HCT116 (cell line): ENCODE data around the gene ATP8B4. TPM values are rescaled to one million over a fixed set of nuclear protein-coding genes. Genes with fewer than 3 reads are reported as not detected.
"Not testable (repeated sequence)": the region's sequence is repeated elsewhere in the genome, so short reads cannot be mapped to it uniquely, and the experiment has no call there.

ENCODE experiments used
- ATAC-seq: fragments of 200-7000 bp; cut with Tn5 transposase; 2 replicates; pipeline ENCODE4 v1.9.1; 2020; ENCODE audit warnings: mild to moderate bottlenecking, moderate library complexity
- BruUV-seq: library from RNA; stranded (reverse); fragments of 400-500 nt; replicated peaks from 2 replicates; lab custom pipeline; 2021; lab: Mats Ljungman, UMichigan
- CTCF ChIA-PET: fragments of 300-600 bp; sonication (Branson Sonifier 250); formaldehyde crosslinking; loops from one replicate; lab custom pipeline; 2021; ENCODE audit warnings: antibody characterized with exemption; lab: Charles Lee
- POLR2A ChIA-PET: fragments of 300-600, 350-600 bp; sonication (Branson Sonifier 250); formaldehyde crosslinking; loops from one replicate; lab custom pipeline; 2021; ENCODE audit warnings: antibody characterized with exemption; lab: Charles Lee
- RAD21 ChIA-PET, 2 experiments: fragments of 300-600 bp; sonication (Branson Sonifier 250); formaldehyde crosslinking; loops; one replicate each; lab custom pipeline; 2023; ENCODE audit warnings: low total read pairs in 2 of 2; ENCODE audit not compliant: uncharacterized antibody in 2 of 2, unreplicated experiment in 2 of 2, low non-redundant PET in 1 of 2; lab: Charles Lee
- DNase-seq: peaks from one replicate; pipeline ENCODE4 v3.0.0-alpha.2; 2010; ENCODE audit warnings: low read depth, low spot score
- H2AFZ ChIP-seq: fragments of 200-600 bp; shearing (Covaris generic), sonication (generic); 2 replicates; pipeline ENCODE4 v1.6.1; 2017; ENCODE audit warnings: low read depth, mixed run types, mixed read lengths, antibody characterized with exemption, low read length; ENCODE audit not compliant: poor library complexity, severe bottlenecking
- H3K27ac ChIP-seq: 2 replicates; pipeline ENCODE4 v1.5.1; 2012; ENCODE audit warnings: low read depth, low read length
- H3K27me3 ChIP-seq: fragments of 200-600 bp; sonication (generic); 2 replicates; pipeline ENCODE4 v1.6.1; 2016; ENCODE audit warnings: mixed run types, low read length, mixed read lengths; ENCODE audit not compliant: insufficient read depth
- H3K36me3 ChIP-seq, 2 experiments: fragments of 200-500 bp in 1 of 2; fragments of 200-600 bp in 1 of 2; sonication (Bioruptor generic) in 1 of 2; sonication (generic) in 1 of 2; 2 replicates each; pipeline versions ENCODE4 v1.5.1 to v1.6.1; 2014 to 2016; ENCODE audit warnings: low read length in 2 of 2, inconsistent platforms in 1 of 2, mixed read lengths in 1 of 2, mixed run types in 1 of 2; ENCODE audit not compliant: insufficient read depth in 2 of 2, control insufficient read depth in 1 of 2
- H3K4me1 ChIP-seq, 2 experiments: fragments of 200-600 bp in 1 of 2; sonication (generic) in 1 of 2; 2 replicates each; pipeline versions ENCODE4 v1.5.1 to v1.6.1; 2012 to 2017; ENCODE audit warnings: low read length in 2 of 2, inconsistent platforms in 1 of 2, mild to moderate bottlenecking in 1 of 2, mixed read lengths in 1 of 2, mixed run types in 1 of 2, moderate library complexity in 1 of 2; ENCODE audit not compliant: insufficient read depth in 2 of 2, control insufficient read depth in 1 of 2
- H3K4me2 ChIP-seq: fragments of 200-600 bp; sonication (generic); 2 replicates; pipeline ENCODE4 v1.6.1; 2017; ENCODE audit warnings: mixed run types, low read length, mixed read lengths
- H3K4me3 ChIP-seq, 2 experiments: fragments of 200-600 bp in 1 of 2; sonication (generic) in 1 of 2; replicated peaks in 1 of 2; 2 replicates each; pipeline ENCODE4 v1.5.1; 2011 to 2016; ENCODE audit warnings: low read length in 2 of 2, control low read depth in 1 of 2, low read depth in 1 of 2, mild to moderate bottlenecking in 1 of 2, mixed read lengths in 1 of 2, mixed run types in 1 of 2
- H3K79me2 ChIP-seq: fragments of 200-600 bp; sonication (generic); 2 replicates; pipeline ENCODE4 v1.6.1; 2017; ENCODE audit warnings: mild to moderate bottlenecking, mixed run types, low read length, moderate library complexity, mixed read lengths; ENCODE audit not compliant: insufficient read depth
- H3K9ac ChIP-seq: fragments of 200-600 bp; sonication (generic); 2 replicates; pipeline ENCODE4 v1.6.1; 2016; ENCODE audit warnings: low read length, mixed read lengths
- H3K9me2 ChIP-seq: fragments of 200-600 bp; sonication (generic), shearing (Covaris generic); 2 replicates; pipeline ENCODE4 v1.6.1; 2017; ENCODE audit warnings: mixed run types, mild to moderate bottlenecking, moderate library complexity; ENCODE audit not compliant: insufficient read depth
- H3K9me3 ChIP-seq, 2 experiments: fragments of 200-500 bp in 1 of 2; fragments of 200-600 bp in 1 of 2; sonication (Bioruptor generic) in 1 of 2; sonication (generic) in 1 of 2; 2 replicates each; pipeline ENCODE4 v1.6.1; 2014 to 2017; ENCODE audit warnings: low read length in 2 of 2, mixed read lengths in 2 of 2, inconsistent platforms in 1 of 2, low read depth in 1 of 2, mild to moderate bottlenecking in 1 of 2, mixed run types in 1 of 2, moderate library complexity in 1 of 2; ENCODE audit not compliant: control insufficient read depth in 1 of 2, insufficient read depth in 1 of 2
- H4K20me1 ChIP-seq: fragments of 200-600 bp; sonication (generic), shearing (Covaris generic); 2 replicates; pipeline ENCODE4 v1.6.1; 2017; ENCODE audit warnings: mixed run types, mild to moderate bottlenecking, moderate library complexity; ENCODE audit not compliant: insufficient read depth
- EZH2 ChIP-seq: fragments of 200-600 bp; sonication (generic); IDR thresholded peaks from 2 replicates; pipeline ENCODE4 v1.6.1; 2017; ENCODE audit warnings: antibody characterized with exemption, mixed run types
- FOSL1 ChIP-seq: IDR thresholded peaks from 2 replicates; pipeline ENCODE4 v1.6.1; 2012; ENCODE audit warnings: low read depth
- RAD21 ChIP-seq: IDR thresholded peaks from 2 replicates; pipeline ENCODE4 v1.6.1; 2012; ENCODE audit warnings: low read depth, mild to moderate bottlenecking
- SIN3A ChIP-seq: IDR thresholded peaks from 2 replicates; pipeline ENCODE4 v1.6.1; 2012; ENCODE audit warnings: low read depth
- SRF ChIP-seq: IDR thresholded peaks from 2 replicates; pipeline ENCODE4 v1.6.1; 2012; ENCODE audit warnings: low read depth
- intact Hi-C: fragments of 100-400 bp; cut with micrococcal nuclease; formaldehyde crosslinking; loops from 2 replicates; pipeline ENCODE4 v1.10.0; 2022
- total RNA-seq: library from RNA; stranded (reverse); gene quantifications from one replicate; pipeline ENCODE4 v1.2.1, GENCODE V29; 2021; ENCODE audit not compliant: unreplicated experiment
- TF ChIP-seq, protein P1 (sequence below): IDR thresholded peaks from 2 replicates; pipeline ENCODE4 v1.6.1; 2012

Gene ATP8B4
- total RNA-seq, 1 experiment from 2014 or later, result 0.25 TPM

DNA sequence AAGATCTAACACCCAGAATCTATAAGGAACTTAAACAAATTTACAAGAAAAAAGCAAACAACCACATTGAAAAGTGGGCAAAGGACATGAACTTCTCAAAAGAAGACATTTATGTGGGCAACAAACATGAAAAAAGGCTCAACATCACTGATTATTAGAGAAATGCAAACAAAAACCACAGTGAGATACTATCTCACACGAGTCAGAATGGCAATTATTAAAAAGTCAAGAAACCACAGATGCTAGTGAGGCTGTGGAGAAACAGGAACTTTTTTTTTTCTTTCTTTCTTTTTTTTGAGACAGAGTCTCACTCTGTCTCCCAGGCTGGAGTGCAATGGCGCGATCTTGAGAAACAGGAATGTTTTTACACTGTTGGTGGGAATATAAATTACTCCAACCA lies 29.6 kb downstream of the ATP8B4 start:
- POLR2A ChIA-PET, BruUV-seq, H3K4me2 ChIP-seq, CTCF ChIA-PET, H3K4me1 ChIP-seq, ATAC-seq, H3K9me3 ChIP-seq, H3K79me2 ChIP-seq, H3K4me3 ChIP-seq, H3K27ac ChIP-seq, DNase-seq, H2AFZ ChIP-seq, intact Hi-C loops, RAD21 ChIA-PET, H3K9ac ChIP-seq, H3K27me3 ChIP-seq, H3K9me2 ChIP-seq, H3K36me3 ChIP-seq, H4K20me1 ChIP-seq: not testable (repeated sequence)

DNA sequence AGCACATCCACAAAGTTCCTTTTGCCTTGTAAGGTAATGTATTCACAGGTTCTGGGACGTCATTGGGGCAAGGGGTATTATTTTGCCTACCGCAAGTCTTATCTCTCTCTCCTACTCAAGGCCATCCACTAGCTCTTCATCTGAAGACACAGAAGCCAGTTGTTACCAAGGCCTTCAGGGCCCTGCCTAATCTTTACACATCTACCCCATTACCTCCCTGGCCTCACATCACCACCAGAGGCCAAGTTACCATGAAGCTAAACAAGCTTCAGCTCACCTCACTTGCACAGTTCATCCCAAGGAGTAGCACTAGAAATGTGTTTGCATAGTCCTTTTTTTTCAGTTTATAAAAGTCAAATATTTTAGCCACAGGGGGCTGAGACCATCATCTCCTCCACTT lies 34.1 kb downstream of the ATP8B4 start:
- no peak for ATAC-seq

DNA sequence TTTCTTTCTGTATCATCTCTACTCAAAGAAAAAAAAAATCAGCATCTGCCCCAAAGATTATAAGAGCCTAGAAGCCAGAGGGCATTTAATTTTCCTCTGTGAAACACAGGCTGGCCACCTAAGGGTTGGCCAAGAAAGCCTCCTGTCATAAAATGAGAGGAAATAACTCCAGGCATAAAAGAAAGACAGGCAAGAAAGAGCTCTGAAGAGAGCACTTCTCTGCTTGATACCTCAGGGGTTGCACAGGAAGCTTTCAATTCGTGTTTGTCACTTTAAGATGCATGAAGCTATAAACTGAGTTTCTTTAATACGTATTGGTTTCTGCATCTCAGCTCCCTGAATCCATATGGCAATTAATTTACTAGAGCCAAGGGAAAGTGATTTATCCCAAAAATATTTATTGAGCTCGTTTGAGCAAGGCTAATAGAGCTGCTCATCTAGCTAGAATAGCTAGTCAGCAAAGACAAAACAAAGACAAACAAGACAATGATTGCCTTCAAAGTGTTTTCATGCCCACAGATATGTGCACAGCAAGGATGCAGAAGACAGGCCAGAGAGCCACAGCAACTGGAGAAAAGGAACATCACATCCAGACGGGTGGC lies 35.5 kb downstream of the ATP8B4 start:
- no peaks in the 10 kb centered on the region; a peak in 1 of 4 replicates for H3K36me3 ChIP-seq
- ChIA-PET CTCF (no interaction called here), RAD21 (no interaction called here), POLR2A (no interaction called here)
- H3K27me3 ChIP-seq, result no peaks in the 10 kb centered on the region
- ATAC-seq (no peak), DNase-seq (no peak)
- H3K4me1 ChIP-seq, result no peaks in the 10 kb centered on the region
- H3K4me2 ChIP-seq, result no peak overlapping the region
- no peak overlapping the region for H3K4me3 ChIP-seq
- H3K79me2 ChIP-seq, result no peaks in the 10 kb centered on the region
- no peak overlapping the region for H2AFZ ChIP-seq
- intact Hi-C loops, result no loop called here
- H3K27ac ChIP-seq, result no peak overlapping the region
- TF ChIP-seq FOSL1 (no peak), SRF (no peak)
- TF ChIP-seq, protein P1, sequence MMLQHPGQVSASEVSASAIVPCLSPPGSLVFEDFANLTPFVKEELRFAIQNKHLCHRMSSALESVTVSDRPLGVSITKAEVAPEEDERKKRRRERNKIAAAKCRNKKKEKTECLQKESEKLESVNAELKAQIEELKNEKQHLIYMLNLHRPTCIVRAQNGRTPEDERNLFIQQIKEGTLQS, result no peak
- BruUV-seq, result no TSS peak
- H3K9ac ChIP-seq, result no peak overlapping the region
- H3K9me2 ChIP-seq, result no peaks in the 10 kb centered on the region
- no peaks in the 10 kb centered on the region for H4K20me1 ChIP-seq
- no peaks in the 10 kb centered on the region for H3K9me3 ChIP-seq

More for the DNA sequence above, 34.1 kb downstream of the ATP8B4 start:
- Histone ChIP-seq H2AFZ (no peak overlapping the region), H3K79me2 (no peaks in the 10 kb centered on the region), H3K9ac (no peak overlapping the region), H3K27me3 (no peaks in the 10 kb centered on the region), H4K20me1 (no peaks in the 10 kb centered on the region), H3K4me1 (no peaks in the 10 kb centered on the region), H3K36me3 (no peaks in the 10 kb centered on the region; a peak in 1 of 4 replicates), H3K4me2 (no peak overlapping the region), H3K4me3 (no peak overlapping the region), H3K27ac (no peak overlapping the region), H3K9me3 (no peaks in the 10 kb centered on the region), H3K9me2 (no peaks in the 10 kb centered on the region)
- RAD21 ChIA-PET, result no interaction called here
- no peak for DNase-seq
- CTCF ChIA-PET, result no interaction called here
- TF ChIP-seq SIN3A (no peak), SRF (no peak), RAD21 (no peak), EZH2 (no peak)
- POLR2A ChIA-PET, result no interaction called here
- no TSS peak for BruUV-seq
- intact Hi-C loops, result no loop called here
